T1000 (cell line): ENCODE data around the gene KCNJ4.
"Not testable (repeated sequence)": the region's sequence is repeated elsewhere in the genome, so short reads cannot be mapped to it uniquely, and the experiment has no call there.

ENCODE experiments used
- DNase-seq: peaks from one replicate; lab custom pipeline; 2025; ENCODE audit warnings: mixed read lengths; lab: John Stamatoyannopoulos, UW

The KCNJ4 gene

DNA sequence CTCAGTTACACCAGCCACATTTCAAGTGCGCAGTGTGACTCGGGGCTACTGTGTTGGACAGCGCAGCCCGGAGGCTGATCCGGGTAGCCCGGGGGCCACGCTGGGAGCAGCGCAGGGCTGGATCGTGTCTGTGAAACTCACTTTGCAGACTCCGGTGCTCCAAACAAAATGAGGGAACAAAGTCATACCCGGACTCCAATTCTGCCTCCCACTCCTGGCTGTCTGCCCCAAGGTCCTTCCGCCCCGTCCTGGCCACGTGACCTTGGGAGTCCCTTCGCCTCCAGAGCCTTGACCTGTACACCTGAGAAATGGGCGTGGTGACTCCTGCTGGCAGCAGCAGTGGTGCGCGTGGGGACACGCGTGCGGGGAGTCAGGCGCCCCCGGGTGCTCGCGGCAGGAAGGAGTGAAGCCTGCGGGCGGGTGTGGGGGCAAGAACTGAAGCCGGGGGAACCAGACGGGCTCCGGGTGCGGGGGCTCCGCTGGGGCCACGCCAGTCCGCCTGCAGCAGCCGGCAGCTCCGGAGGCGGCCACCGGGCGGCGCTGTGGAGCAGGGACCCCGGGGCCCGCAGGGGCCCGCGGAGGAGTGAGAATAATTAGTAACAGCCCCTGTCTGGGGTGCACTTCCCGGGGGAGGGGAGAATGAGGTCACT lies 42.4 kb downstream of the KCNJ4 start:
- DNase-seq = no peak

DNA sequence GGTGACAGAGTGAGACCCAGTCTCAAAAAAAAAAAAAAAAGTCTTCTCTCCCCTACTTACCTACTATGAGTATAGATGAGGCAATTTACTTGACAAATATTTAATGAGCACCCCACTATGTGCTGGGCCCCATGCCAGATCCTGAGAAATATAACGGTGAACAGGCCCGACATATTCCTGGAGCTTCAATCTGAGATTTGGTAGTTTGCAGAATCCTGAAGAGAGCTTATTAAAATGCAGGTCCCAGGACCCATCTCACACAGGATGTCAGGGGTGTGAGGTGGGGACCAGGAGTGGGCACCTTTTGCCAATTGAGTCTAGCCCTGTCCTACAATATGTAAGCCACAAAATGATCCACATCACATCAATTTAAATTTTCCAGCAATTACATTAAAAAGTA lies 44.0 kb downstream of the KCNJ4 start:
- DNase-seq = no peak

DNA sequence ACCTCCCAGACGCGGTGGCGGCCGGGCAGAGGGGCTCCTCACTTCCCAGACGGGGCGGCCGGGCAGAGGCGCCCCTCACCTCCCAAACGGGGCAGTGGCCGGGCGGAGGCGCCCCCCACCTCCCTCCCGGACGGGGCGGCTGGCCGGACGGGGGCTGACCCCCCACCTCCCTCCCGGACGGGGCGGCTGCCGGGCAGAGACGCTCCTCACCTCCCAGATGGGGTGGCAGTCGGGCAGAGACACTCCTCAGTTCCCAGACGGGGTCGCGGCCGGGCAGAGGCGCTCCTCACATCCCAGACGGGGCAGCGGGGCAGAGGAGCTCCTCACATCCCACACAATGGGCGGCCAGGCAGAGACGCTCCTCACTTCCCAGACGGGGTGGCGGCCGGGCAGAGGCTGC lies 45.1 kb downstream of the KCNJ4 start:
- DNase-seq = not testable (repeated sequence)

DNA sequence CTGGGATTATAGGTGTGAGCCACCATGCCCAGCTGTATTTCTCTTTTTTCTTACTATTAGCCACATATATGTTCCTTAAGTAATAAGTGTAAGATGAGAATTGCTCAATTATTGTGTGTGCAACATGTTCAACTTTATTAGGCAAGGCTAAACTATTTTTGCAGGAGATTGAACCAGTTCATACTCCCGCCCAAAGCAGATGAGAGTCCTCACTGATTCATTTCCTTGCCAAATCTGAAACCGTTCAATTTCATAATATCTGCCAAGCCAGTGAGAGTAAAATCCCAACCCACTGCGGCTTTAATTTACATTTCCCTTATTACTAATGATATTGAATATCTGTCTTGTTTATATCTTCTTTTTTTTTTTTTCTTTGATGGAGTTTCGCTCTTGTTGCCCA lies 48.4 kb downstream of the KCNJ4 start:
- no peak for DNase-seq

DNA sequence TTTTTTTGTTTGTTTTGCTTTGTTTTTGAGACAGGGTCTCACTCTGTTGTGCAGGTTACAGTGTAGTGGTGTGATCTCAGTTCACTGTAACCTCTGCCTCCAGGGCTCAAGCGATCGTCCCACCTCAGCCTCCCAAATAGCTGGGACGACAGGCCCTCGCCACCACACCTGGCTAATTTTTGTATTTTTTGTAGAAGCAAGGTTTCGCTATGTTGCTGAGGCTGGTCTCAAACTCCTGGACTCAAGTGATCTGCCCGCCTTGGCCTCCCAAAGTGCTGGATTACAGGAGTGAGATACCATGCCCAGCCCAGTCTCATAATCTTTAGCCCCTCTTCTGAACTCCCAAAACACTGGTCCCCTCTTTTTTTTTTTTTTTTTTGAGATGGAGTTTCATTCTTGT lies 50.6 kb downstream of the KCNJ4 start:
- DNase-seq = no peak

DNA sequence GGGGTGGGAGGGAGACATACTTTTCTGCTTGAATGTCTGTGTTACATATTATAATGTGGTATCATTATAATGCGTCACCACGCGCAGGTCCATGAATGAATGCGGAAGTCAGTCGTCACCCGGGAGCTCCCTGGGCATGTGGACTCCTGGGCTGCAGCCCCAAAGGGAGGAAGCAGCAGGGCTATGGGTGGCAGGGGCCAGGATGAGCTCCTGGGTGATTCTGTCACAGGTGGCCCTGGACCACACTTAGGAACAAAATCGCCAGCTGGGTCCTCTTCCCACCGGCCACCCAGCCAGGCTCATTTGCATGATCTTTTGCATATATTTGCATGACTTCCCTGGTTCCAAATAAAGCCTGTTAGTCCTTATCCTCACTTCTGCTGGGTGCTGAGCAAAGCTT lies 51.2 kb downstream of the KCNJ4 start:
- DNase-seq = no peak

DNA sequence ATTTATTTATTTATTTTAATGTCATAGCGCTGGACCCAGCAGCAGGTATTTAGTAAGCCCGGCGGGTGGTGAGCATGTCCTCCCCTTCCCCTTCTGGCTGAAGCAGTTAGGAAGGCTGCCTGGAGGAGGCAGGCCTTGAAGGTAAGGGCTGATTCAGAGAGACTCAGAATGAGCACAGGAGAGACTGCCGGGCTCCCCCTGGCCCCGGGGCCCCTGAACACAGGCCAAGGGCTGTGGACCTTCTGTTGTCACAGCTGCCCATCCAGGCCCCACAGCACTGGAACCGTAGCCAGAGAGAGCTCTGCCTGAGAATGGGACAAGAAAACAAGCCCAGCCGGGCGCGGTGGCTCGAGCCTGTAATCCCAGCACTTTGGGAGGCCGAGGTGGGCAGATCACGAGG lies 52.8 kb downstream of the KCNJ4 start:
- no peak for DNase-seq

DNA sequence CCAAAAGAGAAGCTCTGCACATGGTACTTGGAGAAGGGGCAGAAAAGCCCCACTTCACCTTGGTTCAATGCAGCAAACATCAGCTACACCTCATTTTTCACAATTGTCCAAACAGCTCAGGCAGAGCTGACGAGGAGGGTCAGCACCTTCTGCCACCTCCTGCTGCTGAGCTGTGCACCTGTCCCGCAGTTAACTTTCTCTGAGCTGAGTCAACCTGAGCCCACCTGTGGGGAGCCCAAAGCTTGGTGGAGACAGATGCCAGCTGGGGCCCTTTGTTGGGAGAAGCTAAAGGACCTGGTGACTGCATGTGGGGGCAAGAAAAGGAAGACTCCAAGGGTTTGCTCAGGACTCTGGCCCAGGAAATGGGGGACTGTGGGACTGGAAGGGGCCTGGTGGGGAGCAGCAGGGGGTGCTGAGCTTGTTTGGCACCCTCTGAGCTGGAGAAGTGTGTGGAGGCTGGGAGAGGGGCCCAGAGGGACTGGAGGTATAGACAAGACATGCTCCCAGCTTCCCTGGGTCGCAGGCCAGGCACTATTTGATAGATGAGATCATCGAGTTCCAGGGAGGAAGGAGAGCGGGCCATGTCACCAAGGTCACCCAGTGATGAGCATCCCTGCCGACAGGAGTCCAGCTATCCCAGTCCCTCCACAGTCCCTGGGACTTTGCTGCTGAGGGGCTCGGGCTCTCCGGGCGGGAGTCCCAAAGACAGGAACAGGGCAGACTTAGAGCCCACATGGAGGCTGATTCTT lies 53.5 kb downstream of the KCNJ4 start:
- DNase-seq = no peak

DNA sequence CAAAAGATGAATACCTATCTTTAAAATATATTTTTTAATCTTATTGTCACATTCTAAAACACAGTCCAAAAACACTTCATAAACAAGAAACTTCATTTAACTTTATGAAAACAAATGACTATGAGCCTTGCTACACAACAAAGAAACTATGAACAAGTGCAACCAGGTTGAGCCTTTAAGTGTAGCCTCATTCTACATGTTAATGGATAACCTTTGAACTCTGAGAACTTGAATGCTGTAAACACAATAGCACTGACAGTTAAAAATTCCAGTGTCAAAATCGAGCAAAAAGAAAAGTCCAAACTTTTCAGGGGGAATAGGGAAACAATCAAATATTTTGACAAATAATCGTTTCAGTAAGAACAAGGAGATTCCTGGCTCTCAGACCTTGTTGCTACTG lies 54.7 kb downstream of the KCNJ4 start:
- DNase-seq = not testable (repeated sequence)

DNA sequence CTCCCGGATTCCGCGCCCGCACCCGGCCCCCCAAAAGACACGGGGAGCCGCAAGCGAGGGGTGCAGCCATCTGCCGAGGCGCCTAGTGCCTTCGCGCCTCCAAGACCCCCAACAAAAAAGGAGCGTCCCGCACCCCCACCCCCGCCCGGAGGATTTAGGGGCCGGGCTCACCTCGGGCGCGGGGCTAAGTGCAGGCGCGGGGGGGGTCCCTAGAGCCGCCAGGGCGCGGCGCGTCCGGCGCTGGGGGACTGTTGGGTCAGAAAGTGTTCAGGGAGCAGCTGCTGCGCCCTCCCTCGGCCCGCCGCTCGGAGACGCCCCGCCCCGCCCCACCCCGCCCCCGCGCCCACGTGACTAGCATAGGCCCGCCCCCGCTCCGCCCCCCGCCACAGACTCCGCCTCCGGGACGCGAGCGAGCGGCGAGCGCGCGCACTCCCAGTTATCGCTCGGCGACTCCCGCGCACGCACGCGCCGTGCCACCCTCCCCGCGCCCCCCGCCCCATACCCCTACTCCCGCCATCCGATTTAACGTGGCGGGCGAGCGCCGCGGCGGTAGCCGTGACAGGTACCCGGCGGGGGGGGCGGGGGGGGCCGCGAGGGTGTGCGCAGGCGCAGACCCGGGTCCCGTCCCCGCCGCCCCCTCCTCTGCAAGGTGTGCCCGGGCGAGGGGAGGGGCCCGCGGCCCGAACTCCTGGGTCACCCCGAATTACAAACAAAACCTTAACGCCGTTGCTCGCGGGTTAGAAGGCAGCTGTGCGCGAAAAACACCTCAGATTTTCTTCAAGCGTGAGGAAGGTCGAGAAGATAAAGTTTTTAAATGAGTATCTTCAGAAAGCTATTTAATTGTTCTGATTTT lies 56.2 kb downstream of the KCNJ4 start:
- DNase-seq = peak; percentile 53

DNA sequence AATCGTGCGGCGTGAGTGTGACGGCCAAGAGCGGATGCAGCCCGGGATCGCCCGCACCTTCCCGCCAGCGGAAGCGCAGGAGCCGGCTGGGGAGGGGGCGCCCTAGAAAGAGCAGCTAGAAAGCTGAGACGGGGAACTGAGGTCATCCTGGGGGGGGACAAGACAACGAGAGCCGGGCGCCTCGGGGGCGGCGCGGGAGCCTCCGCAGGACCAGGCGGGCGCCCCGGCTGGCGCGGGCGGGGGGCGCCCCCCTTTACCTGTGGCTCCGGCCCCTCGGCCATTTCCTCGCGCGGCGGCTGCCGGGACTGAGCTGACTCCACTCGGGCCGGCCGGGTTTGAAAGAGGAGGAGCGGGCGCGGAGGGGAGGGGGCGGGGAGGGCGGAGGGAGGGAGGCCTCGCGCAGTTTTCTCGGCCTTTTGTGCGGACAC lies 56.8 kb downstream of the KCNJ4 start:
- DNase-seq = not testable (repeated sequence)

DNA sequence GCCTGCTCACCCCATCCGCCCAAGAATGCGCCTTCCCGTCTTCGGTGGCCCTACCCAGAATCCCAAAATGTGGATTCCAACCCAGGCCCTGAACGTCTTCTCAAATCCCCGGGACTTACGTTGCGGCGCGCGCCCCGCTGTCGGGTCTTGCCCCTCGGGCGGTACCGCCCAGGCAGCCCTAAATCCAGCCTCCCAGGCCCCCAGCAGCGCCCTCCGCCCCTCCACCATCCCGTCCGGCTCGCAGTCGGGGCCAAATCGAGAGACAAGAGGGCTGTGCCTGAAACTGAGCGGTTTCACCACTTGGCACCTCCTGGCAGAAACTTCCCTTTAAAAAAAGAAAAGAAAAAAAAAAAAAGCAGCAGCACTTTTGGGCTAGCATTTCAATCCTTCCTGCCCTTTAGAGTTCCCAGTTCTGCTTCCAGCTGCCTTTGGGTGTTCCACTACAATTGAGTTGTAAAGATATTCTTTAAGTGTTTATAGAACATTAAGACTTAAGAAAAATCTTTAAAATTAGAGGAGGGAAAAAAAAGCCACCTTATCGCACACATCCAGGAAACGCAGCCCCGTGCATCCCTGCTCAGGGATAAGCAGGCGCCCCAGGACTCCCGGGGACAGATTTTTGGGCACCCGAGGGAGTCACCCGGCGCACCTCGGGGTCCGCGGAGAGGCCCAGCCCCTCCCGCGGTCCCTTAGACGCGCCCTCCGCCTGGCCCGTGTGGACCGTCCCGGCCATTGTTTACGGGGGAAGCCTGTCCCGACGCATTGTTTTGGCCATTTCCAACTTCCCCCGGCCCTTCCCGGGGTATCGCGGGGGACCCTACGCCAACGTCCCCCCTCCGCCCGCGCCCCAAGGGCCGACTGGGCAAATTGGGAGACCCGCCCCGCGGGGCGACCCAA lies 57.6 kb downstream of the KCNJ4 start:
- DNase-seq = no peak

DNA sequence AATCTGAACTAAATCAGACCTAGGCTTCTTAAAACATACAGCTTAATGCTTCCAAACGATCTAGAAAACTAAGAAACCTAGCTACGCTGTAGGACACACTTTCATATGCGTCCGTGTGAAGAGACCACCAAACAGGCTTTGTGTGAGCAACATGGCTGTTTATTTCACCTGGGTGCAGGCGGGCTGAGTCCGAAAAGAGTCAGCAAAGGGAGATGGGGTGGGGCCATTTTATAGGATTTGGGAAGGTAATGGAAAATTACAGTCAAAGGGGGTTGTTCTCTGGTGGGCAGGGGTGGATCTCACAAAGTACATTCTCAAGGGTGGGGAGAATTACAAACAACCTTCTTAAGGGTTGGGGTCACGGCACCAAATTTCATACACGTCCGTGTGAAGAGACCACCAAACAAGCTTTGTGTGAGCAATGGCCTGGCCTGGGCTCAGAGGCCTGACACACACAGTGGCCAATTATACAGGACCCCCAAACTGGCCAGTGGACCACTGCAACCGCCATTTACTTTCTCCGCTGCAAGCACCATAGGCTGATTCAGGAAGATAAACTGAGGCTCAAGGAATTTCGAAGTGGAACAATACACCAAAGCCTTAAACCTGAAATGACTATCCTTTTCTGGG lies 58.4 kb downstream of the KCNJ4 start:
- DNase-seq = not testable (repeated sequence)

DNA sequence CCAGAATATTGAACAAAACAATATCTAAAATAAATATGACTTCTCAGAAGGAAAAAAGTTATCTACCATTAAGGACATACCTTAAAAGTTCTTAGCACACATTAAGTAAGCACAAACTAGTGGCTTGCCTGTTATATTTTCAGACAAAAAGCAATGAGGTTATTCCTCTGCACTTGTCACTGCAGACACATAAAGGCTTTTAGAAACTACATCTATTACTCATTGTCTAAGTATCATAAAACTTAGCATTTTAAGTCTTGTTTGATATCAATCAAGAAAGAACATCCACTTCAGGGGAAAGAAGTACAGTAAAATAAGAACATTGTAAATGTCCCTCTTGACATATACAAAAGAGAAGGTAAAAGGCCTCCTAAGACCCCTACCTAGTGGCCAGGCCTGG lies 59.1 kb downstream of the KCNJ4 start:
- DNase-seq = not testable (repeated sequence)

DNA sequence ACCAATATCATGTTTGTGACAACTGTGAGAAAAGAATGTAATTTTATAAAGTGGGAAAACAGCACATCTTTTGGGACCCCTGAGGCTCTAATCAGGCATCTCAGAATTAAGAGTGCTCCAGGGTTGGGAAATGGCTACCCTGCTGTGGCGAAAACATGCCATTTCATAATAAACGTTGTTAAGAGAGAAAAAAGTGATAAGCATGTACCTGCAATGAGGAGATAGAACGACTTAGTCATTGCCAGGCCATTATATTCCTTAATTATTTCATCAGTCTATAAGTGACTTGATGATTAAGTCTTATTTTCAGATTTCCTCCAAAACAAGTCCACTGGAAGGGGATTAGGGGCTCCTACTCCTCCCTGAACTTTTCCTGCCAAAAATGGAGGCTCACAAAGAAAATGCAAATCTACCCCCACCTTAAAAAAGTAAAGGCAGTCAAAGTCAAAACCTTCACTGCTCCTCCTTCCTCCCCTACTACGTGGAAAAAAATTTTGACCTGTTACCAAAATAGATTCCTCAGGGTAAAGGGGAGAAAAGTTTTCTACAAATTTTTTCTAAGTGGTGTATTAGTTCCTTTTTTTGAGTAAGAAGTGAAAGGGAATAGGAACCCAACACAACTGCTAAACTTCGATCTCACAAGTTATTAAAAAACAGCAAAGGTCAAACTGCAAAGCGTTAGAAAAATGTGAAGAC lies 59.9 kb downstream of the KCNJ4 start:
- DNase-seq = not testable (repeated sequence)

DNA sequence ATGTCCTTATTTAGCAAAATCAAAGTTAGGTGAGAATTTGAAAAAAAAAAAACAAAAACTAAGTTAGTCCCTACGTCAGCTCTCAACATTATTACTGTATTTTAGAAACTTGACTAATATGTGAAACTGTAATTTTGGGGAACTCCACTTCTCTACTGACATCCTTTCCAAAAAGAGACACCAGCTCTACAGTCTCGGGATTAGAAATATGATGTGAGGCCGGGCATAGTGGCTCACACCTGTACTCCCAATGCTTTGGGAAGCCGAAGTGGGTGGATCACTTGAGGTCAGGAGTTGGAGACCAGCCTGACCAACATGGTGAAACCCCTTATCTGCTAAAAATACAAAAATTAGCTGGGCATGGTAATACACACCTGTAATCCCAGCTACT lies 65.6 kb downstream of the KCNJ4 start:
- DNase-seq = not testable (repeated sequence)

DNA sequence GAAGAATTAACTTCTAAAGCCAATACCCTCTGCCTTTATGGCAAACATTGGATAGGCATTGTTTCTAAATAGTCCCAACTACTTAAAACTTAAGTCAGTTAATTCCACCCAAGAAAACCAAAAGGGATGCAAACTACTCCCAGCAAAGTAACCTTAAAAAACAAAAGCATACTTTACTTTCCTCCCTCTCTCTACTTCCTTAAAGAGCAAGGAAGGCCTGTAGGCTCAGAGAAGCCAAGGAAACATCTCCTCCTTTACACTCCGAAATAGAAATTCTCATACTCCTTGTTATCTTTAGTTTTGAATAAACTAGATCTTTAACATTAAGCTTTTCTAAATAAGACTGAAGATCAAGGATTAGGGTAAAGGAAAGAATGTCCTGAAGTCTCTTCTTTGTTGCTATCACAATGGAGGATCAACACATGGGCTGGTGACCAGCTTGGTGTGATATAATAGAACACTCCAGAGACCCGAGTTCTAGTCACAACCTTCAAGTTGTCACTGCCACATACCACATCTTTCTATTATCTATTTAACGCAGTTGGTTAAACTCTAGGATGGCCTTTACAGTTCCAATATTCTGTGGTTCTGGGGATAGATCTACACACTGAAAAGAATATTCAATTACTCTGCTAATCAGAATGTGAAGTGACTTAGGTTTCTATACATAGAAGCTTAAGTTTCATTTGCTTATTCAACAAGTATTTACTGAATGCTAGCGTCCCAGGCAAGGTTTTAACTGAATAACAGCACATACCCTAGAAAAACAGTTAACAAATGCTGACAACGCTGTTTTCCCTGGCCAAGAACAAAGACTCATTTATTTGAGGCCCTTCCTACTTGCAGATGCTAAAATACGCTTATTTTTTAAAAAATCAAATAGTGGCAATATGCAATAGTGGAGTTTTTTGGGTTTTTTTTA lies 66.2 kb downstream of the KCNJ4 start:
- DNase-seq = not testable (repeated sequence)

DNA sequence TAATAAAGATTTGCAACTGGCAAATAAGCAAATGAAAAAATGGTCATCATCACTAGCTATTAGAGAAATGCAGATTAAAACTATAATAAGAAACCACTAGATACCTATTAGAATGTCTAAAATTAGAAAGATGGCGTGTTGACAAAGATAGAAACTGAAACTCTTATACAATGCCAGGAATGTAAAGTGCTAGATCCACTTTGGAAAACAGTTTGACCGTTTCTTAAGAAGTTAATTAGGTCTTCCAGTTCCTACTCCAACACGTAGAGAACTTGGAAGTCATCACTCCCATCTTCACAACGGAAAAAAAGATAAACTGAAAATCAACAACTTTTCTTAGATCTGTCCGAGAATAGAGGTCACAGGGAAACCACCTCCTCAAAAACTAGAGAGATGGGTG lies 68.1 kb downstream of the KCNJ4 start:
- DNase-seq = not testable (repeated sequence)

DNA sequence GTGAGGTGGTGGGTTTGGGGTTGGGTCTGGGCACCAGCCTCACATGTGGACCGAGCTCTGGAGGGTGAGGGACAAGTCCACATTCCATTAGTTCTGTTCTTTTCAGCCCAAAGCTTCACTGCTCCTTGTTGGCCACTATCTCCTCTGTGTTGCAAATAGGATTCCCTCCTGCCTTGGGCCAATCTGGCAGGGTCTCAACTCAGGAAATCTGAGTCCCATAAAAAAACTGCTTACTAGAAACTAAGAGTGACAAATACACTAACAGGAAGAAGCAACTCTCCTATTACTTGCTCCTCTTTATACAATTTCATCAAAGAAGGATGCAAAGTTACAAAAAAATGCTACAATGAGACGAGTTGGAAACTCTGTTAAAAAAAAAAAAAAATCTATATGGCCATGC lies 71.6 kb downstream of the KCNJ4 start:
- DNase-seq = no peak
